ENCODE measurements around the gene TLE7.

Gene TLE7

DNA sequence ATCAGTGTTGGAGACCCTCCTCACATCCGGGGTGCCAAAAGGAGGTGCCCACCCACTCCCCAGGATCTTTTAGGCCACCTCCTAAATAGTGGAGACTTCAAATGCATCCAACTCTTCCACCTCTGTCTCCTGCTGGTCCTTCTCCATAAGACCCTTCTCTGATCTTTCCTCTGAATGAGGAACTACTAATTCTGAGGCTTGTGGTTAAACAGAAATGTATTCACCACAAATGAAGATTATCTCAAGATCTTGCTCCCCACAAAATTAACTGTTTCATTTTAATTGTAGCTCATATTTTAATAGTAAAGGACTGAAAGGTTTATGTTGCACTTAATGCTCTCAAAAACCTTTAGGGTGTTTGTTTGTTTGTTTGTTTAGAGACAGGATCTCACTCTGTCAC is 34.1 kb downstream of the TLE7 start:
- H3K27me3 ChIP-seq (ENCODE audit: control insufficient read depth, insufficient read depth, low read length) = peaks cover 15% of the 10 kb centered on the region
- H3K36me3 ChIP-seq (ENCODE audit: control insufficient read depth, insufficient read depth, low read length) = no peaks in the 10 kb centered on the region
- H3K9me3 ChIP-seq (ENCODE audit: control insufficient read depth, low read length) = no peaks in the 10 kb centered on the region
- H3K9ac ChIP-seq (ENCODE audit: low read length) = no peak overlapping the region
- no peak overlapping the region for H3K4me3 ChIP-seq (ENCODE audit: low read length)
- no peaks in the 10 kb centered on the region for H3K4me1 ChIP-seq (ENCODE audit: control insufficient read depth, insufficient read depth, low read length)

DNA sequence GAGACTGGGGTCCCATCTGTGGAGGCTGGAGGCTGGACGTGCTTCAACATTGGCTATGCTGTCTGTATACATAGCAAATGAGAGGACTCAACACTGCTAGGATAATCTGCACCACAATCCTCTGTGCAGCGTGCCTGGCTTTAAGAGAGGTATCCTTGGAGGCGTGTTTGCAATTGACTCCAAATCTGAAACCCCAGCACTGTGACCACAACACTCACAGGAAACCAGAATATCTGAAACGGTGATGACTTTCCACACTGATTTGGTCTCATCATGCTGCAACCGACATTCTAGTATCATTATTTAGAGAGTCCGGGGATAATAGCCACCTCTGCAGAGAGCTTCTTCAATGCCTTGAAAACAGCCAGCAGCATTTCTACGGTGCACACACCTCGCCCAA is 35.1 kb downstream of the TLE7 start:
- H3K4me3 ChIP-seq (ENCODE audit: low read length) = no peak overlapping the region
- H3K9ac ChIP-seq (ENCODE audit: low read length) = no peak overlapping the region
- H3K9me3 ChIP-seq (ENCODE audit: control insufficient read depth, low read length) = no peaks in the 10 kb centered on the region
- peaks cover 9% of the 10 kb centered on the region for H3K27me3 ChIP-seq (ENCODE audit: control insufficient read depth, insufficient read depth, low read length)
- no peaks in the 10 kb centered on the region for H3K4me1 ChIP-seq (ENCODE audit: control insufficient read depth, insufficient read depth, low read length)
- no peaks in the 10 kb centered on the region for H3K36me3 ChIP-seq (ENCODE audit: control insufficient read depth, insufficient read depth, low read length)

DNA sequence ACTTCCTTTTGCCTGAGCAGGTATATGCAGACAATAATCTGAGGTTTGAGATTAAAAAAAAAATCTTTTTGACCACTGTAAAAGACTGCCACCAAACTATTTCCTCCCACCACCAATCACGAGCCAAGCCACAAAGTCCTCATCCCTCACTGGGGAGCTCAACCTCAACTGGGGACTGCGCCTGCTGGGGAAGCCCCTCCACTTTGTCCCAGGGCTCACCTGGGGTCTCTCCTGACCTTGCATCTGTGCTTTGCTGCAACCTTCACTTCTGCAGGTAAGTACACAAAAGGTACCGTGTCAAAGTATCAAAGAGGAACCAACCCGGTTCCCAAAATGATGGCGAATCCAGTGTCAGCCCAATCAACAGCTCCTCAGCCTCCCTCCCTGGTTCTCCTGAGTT is 35.5 kb downstream of the TLE7 start:
- no peak overlapping the region for H3K4me3 ChIP-seq (ENCODE audit: low read length)
- peaks cover 9% of the 10 kb centered on the region for H3K27me3 ChIP-seq (ENCODE audit: control insufficient read depth, insufficient read depth, low read length)
- no peak overlapping the region for H3K9ac ChIP-seq (ENCODE audit: low read length)
- H3K9me3 ChIP-seq (ENCODE audit: control insufficient read depth, low read length) = no peaks in the 10 kb centered on the region
- H3K4me1 ChIP-seq (ENCODE audit: control insufficient read depth, insufficient read depth, low read length) = no peaks in the 10 kb centered on the region
- no peaks in the 10 kb centered on the region for H3K36me3 ChIP-seq (ENCODE audit: control insufficient read depth, insufficient read depth, low read length)

DNA sequence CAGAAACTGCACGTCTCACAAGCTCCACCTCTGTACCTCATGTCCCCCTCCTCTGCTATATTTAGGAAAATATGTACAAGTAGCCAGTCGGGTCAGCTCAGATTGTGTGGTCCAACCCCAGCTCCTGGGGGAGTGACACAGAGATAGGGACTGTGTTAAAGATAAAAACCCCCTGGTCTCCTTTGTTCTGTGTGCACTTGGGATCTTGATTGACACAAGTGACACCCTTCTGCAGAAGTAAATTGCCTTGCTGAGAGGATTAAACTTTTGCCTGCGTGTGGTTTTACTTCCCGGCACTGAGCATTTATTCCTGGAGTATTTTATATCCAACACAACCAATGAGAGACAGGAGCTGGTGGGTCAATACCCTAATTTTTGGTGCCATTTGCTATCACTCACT is 37.5 kb downstream of the TLE7 start:
- peaks cover 9% of the 10 kb centered on the region for H3K27me3 ChIP-seq (ENCODE audit: control insufficient read depth, insufficient read depth, low read length)
- no peaks in the 10 kb centered on the region for H3K4me1 ChIP-seq (ENCODE audit: control insufficient read depth, insufficient read depth, low read length)
- H3K36me3 ChIP-seq (ENCODE audit: control insufficient read depth, insufficient read depth, low read length) = no peaks in the 10 kb centered on the region
- no peak overlapping the region for H3K9ac ChIP-seq (ENCODE audit: low read length)
- no peaks in the 10 kb centered on the region for H3K9me3 ChIP-seq (ENCODE audit: control insufficient read depth, low read length)
- H3K4me3 ChIP-seq (ENCODE audit: low read length) = no peak overlapping the region

DNA sequence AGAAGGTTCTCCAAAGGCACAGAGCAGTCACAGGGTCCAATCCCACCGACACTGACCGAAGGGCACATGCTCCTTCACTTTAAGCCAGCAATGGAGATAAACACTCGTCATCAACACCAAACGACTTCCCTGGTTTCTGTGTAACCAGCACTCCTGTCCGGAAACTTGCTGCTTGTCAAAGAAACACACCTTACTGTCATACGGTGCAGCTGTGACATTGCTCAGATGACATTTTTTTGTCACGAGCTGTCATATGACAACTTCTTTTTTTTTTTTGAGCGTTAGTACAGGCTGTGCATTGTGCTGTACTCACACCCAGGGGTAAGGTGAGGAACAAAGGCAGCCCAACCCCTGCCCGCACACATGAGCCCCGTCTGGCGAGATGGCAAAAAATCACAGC is 39.2 kb downstream of the TLE7 start:
- Histone ChIP-seq H3K4me3 (ENCODE audit: low read length) (no peak overlapping the region), H3K9me3 (ENCODE audit: control insufficient read depth, low read length) (no peaks in the 10 kb centered on the region), H3K27me3 (ENCODE audit: control insufficient read depth, insufficient read depth, low read length) (no peaks in the 10 kb centered on the region), H3K36me3 (ENCODE audit: control insufficient read depth, insufficient read depth, low read length) (no peaks in the 10 kb centered on the region), H3K9ac (ENCODE audit: low read length) (no peak overlapping the region), H3K4me1 (ENCODE audit: control insufficient read depth, insufficient read depth, low read length) (no peaks in the 10 kb centered on the region)

DNA sequence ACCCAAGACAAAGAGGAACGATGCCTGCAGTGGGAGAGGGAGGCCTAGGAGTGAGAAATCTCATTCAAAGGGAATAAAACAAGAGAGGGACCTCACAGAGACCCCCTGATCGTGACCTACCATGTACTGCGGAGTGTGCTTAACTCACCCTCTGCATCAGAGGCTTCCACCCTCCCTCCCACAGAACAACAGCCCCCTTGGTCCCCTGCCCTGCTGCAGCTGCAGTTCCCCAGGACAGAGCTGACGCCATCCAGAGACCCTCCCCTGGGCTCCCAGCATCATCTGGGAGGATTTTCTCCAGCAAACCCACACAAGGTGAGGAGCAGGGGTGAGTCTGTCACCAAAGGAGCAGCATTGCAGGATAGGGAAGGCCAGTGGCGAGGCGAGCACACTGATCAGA is 39.8 kb downstream of the TLE7 start:
- no peak overlapping the region for H3K4me3 ChIP-seq (ENCODE audit: low read length)
- H3K9me3 ChIP-seq (ENCODE audit: control insufficient read depth, low read length) = no peaks in the 10 kb centered on the region
- no peaks in the 10 kb centered on the region for H3K36me3 ChIP-seq (ENCODE audit: control insufficient read depth, insufficient read depth, low read length)
- no peaks in the 10 kb centered on the region for H3K27me3 ChIP-seq (ENCODE audit: control insufficient read depth, insufficient read depth, low read length)
- no peaks in the 10 kb centered on the region for H3K4me1 ChIP-seq (ENCODE audit: control insufficient read depth, insufficient read depth, low read length)
- no peak overlapping the region for H3K9ac ChIP-seq (ENCODE audit: low read length)

DNA sequence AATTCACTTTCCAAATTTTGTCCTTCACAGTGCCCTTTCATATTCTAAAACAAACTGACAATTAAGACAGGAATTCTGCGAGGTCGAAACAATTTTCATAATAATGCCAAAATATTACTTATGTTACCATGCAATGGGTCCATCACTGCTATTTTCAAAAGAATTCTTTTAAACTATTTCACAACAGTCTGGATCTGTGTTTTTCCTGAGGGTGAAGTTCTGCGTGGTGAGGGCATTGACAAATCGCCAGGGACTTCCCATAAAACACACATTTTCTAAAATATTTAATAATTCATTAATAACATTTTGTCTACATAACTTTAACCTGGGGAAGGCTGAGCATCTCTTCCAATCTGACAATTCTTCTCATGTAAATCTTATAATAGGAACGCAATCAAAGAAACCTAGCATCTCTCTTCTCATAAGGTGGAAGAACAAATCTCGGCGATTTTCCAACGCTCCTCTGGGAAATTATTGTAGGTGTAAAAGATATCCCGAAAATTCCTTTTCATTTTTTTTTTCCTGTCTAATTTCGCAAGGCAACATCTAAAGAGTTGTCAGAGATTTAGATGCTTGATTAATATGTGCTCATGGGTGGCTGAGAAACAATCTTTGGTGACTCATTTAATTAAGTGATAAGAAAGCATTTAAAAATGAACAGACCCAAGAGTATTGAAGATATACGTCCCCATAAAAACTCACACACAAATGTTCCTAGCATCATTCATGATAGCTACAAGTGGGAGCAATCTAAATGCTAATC is 41.9 kb downstream of the TLE7 start:
- H3K4me3 ChIP-seq (ENCODE audit: low read length) = no peak overlapping the region
- no peaks in the 10 kb centered on the region for H3K27me3 ChIP-seq (ENCODE audit: control insufficient read depth, insufficient read depth, low read length)
- no peaks in the 10 kb centered on the region for H3K4me1 ChIP-seq (ENCODE audit: control insufficient read depth, insufficient read depth, low read length)
- H3K9me3 ChIP-seq (ENCODE audit: control insufficient read depth, low read length) = no peaks in the 10 kb centered on the region
- H3K36me3 ChIP-seq (ENCODE audit: control insufficient read depth, insufficient read depth, low read length) = no peaks in the 10 kb centered on the region
- no peak overlapping the region for H3K9ac ChIP-seq (ENCODE audit: low read length)

DNA sequence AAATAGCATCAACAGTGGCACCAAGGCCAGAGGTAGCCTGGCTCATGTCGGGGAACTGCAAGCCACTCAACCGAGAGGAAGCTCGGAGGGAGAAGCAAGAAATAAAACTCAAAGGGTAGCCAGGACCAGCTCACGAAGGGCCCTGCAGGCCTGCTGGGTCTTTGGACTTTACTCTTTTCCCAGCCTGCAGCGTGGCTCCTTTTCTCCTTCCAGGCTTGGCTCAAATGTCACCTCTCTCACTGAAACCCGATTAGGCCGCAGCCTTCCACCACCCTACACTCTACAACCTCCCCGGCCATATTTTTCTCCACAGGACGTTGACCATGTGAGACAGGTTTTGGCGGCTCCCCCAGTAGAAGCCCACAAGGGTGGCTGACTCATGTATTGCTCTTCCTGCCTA is 45.3 kb downstream of the TLE7 start:
- Histone ChIP-seq H3K9me3 (ENCODE audit: control insufficient read depth, low read length) (no peaks in the 10 kb centered on the region), H3K9ac (ENCODE audit: low read length) (no peak overlapping the region), H3K27me3 (ENCODE audit: control insufficient read depth, insufficient read depth, low read length) (no peaks in the 10 kb centered on the region)

DNA sequence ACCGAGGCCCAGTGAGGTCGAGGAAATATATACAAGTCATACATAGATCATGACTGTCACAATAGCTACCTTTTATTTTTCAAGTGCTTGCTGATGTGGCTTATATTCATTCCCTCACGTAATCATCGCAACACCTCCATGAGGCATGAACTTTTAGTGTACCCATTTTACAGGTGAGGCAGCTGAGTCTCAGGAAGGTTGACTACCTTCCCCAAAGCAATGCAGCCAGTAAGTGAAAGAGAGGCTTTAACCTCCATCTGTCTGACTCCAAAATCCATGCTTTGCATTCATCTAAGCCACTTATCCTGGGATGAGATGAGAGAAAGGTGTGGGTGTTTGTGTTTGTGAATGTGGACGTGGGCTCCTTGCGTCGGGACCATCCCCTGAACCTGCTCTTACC is 52.5 kb downstream of the TLE7 start:
- Histone ChIP-seq H3K36me3 (ENCODE audit: control insufficient read depth, insufficient read depth, low read length) (no peaks in the 10 kb centered on the region), H3K27me3 (ENCODE audit: control insufficient read depth, insufficient read depth, low read length) (no peaks in the 10 kb centered on the region), H3K4me1 (ENCODE audit: control insufficient read depth, insufficient read depth, low read length) (no peaks in the 10 kb centered on the region), H3K9me3 (ENCODE audit: control insufficient read depth, low read length) (no peaks in the 10 kb centered on the region), H3K9ac (ENCODE audit: low read length) (no peak overlapping the region), H3K4me3 (ENCODE audit: low read length) (no peak overlapping the region)

More for the DNA sequence above, 45.3 kb downstream of the TLE7 start:
- Histone ChIP-seq H3K36me3 (ENCODE audit: control insufficient read depth, insufficient read depth, low read length) (no peaks in the 10 kb centered on the region), H3K4me1 (ENCODE audit: control insufficient read depth, insufficient read depth, low read length) (no peaks in the 10 kb centered on the region), H3K4me3 (ENCODE audit: low read length) (no peak overlapping the region)

DNA sequence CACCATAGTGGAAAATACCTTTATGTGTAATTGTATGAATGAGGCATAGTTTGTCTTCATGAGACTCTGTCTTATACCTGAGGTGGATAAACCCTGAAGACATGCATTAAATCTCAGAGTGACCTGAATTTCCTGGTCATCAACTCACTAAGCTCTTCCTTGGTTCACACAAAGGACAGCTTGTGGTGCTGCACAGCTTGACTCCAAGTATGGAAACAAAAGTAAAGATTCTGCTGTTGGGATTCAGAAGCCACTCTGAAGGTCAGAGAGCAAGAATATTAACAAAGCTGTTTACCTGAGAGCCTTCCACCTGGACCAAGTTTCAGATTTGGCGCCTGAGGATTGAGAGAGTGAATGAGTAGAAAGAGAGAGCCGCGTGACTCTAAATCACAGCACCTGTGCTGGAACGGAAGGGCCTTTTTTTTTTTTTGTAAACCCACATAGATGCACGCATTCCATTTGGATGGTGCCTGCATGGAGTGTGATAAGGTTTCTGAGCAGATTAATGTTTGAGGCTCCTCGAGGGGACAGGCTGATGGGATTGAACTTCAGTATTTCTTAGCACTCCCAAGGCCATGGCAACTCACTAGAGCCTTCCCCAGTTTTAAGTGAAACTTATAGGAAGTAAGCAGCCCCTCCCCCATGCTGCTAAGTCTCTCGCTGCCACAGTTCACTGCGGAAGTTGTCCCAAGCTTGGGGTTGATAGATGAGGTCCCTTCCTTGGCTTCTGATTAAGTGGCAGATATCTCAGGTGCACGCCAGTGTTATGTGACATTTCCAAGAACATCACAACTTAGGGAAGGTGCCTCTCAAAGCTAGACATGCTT is 54.6 kb downstream of the TLE7 start:
- H3K4me1 ChIP-seq (ENCODE audit: control insufficient read depth, insufficient read depth, low read length) = no peaks in the 10 kb centered on the region
- H3K9ac ChIP-seq (ENCODE audit: low read length) = no peak overlapping the region
- H3K27me3 ChIP-seq (ENCODE audit: control insufficient read depth, insufficient read depth, low read length) = no peaks in the 10 kb centered on the region
- no peaks in the 10 kb centered on the region for H3K9me3 ChIP-seq (ENCODE audit: control insufficient read depth, low read length)
- no peaks in the 10 kb centered on the region for H3K36me3 ChIP-seq (ENCODE audit: control insufficient read depth, insufficient read depth, low read length)
- H3K4me3 ChIP-seq (ENCODE audit: low read length) = no peak overlapping the region

DNA sequence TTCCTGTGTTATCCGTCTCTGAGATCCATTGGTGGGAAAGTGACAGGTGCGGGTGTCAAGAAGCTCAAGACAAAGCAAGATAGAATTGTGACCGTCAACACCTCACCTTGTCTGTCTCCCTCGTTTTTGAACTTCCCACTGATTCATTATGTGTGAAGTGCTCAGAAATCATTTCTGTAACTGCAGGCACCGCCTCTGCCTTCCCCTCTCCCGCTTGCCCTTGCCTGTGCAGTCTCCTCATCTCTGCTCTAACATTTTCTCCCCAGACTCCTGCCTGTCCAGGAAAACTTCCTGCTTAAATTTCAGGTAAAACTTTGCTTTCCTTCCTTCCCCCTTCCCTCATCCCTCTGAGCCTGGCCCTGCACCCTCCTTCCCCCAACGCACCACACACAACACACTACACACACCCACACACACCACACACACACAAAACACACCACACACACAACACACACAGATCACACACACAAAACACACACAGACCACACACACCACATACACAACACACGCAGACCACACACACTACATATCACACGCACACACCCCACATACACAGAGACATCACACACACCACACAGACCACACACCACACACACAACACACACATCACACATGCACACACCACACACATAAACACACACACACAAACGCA is 57.7 kb downstream of the TLE7 start:
- Histone ChIP-seq H3K9ac (ENCODE audit: low read length) (no peak overlapping the region), H3K27me3 (ENCODE audit: control insufficient read depth, insufficient read depth, low read length) (no peaks in the 10 kb centered on the region), H3K4me3 (ENCODE audit: low read length) (no peak overlapping the region), H3K36me3 (ENCODE audit: control insufficient read depth, insufficient read depth, low read length) (no peaks in the 10 kb centered on the region), H3K4me1 (ENCODE audit: control insufficient read depth, insufficient read depth, low read length) (no peaks in the 10 kb centered on the region), H3K9me3 (ENCODE audit: control insufficient read depth, low read length) (no peaks in the 10 kb centered on the region)

Data from mucosa of stomach (tissue), 1 donor.